ENCODE measurements around the gene TSPAN9. TPM values are rescaled to one million over a fixed set of nuclear protein-coding genes. Genes with fewer than 3 reads are reported as not detected.

The TSPAN9 gene
- polyA plus RNA-seq, 3 donors from 2014 or later: 0.44 TPM; not detected in 2

DNA sequence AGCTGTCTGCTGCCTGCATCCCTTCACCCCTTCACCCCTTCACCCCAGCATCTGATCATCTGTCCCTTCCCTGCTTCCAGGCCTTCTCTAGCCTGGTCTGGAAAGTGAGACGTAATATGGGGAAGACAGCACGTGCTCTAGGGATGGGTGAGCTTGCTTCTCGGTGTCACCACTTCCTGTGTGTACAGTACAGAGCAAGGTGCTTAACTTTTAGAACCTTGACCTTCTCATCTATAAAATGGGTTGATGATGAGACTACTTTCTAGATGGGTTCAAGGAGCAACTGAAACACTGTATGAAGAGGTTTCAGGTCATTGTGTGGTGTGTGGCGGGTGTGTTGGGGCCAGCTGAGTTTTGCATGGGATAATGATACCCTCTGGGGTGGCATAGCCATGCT, 140.5 kb downstream of the TSPAN9 start:
- Mint-ChIP-seq H3K27me3 (ENCODE audit: low read depth in 3 of 3) (peaks cover 2 to 3% (median 3%) of the 10 kb centered on the region in 3 donors), H3K27ac (no peak overlapping the region), H3K9me3 (no peaks in the 10 kb centered on the region), H3K36me3 (no peaks in the 10 kb centered on the region), H3K4me1 (no peaks in the 10 kb centered on the region), H3K4me3 (no peak overlapping the region)
- no peak for DNase-seq

DNA sequence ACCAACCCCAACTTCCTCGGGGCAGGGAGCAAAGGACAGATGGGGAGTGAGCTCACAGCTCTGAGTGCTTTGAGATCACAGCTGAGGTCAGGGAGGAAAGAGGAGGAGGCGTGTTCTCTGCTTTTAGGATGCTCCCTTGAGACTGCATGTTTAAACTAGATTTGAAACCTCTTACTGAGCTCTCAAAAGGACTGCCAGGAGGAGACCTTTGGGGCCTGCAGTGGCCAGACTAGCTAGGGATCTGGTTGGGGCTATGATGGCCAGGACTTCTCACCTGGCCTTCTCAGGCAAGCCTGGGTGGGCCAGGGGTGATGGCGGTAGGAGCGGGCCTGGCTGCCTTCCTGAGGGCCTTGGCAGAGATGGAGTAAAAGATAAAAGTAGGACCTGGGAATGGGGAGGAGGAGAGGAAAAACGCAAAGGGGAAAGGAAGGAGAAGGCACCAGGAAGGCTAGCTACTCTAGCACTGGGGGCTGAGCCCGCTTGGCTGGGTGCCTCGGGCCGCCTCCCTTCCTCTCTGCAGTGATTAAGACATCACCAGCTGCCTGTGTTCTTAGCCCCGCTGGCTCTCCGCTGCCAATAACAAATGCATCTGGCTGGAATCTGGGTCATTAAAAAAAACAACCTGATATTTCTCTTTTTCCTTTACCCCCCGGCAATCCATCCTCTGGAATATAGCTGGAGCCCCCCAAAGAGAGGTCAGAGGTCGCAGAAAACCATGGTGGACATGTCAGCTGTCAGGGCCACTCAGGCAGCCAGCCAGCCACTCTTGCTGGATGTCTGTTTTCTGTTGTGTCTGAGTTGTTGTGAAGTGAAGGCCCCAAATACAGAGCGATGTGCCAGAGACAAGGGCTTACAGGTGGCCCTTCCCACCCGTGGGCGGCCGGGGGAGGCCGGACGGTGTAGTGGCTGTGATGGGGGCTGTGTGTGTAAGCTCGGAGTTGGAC, 141.3 kb downstream of the TSPAN9 start:
- no peak overlapping the region for H3K4me3 Mint-ChIP-seq
- H3K27ac Mint-ChIP-seq: no peak overlapping the region
- peaks cover 0 to 3% (median 2%) of the 10 kb centered on the region in 3 donors for H3K27me3 Mint-ChIP-seq (ENCODE audit: low read depth in 3 of 3)

DNA sequence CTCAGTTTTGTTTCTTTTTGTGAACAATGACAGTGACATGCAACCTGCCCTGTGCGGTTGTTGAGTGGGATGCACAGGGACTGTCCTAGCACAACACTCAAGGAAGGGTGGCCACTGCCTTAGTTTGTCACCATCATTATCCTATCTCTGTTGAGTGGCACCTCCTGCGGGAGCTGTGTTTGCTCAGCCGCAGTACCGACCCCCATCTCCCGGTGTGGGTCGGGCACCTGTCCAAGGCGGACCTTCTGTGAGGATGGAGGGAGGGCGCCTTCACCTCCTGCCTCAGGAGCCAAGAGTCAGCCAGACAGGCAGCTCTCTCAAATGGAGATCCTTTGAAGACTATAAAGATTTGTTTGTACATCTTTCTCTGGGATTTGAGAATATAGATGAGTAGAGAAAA, 142.1 kb downstream of the TSPAN9 start:
- Mint-ChIP-seq H3K36me3 (no peaks in the 10 kb centered on the region), H3K4me1 (no peaks in the 10 kb centered on the region), H3K4me3 (no peak overlapping the region), H3K27me3 (ENCODE audit: low read depth in 3 of 3) (peaks cover 0 to 3% (median 2%) of the 10 kb centered on the region in 3 donors), H3K27ac (no peak overlapping the region), H3K9me3 (no peaks in the 10 kb centered on the region)
- no peak for DNase-seq

More for the DNA sequence above, 141.3 kb downstream of the TSPAN9 start:
- no peaks in the 10 kb centered on the region for H3K36me3 Mint-ChIP-seq
- H3K4me1 Mint-ChIP-seq: no peaks in the 10 kb centered on the region
- DNase-seq: no peak
- H3K9me3 Mint-ChIP-seq: no peaks in the 10 kb centered on the region

DNA sequence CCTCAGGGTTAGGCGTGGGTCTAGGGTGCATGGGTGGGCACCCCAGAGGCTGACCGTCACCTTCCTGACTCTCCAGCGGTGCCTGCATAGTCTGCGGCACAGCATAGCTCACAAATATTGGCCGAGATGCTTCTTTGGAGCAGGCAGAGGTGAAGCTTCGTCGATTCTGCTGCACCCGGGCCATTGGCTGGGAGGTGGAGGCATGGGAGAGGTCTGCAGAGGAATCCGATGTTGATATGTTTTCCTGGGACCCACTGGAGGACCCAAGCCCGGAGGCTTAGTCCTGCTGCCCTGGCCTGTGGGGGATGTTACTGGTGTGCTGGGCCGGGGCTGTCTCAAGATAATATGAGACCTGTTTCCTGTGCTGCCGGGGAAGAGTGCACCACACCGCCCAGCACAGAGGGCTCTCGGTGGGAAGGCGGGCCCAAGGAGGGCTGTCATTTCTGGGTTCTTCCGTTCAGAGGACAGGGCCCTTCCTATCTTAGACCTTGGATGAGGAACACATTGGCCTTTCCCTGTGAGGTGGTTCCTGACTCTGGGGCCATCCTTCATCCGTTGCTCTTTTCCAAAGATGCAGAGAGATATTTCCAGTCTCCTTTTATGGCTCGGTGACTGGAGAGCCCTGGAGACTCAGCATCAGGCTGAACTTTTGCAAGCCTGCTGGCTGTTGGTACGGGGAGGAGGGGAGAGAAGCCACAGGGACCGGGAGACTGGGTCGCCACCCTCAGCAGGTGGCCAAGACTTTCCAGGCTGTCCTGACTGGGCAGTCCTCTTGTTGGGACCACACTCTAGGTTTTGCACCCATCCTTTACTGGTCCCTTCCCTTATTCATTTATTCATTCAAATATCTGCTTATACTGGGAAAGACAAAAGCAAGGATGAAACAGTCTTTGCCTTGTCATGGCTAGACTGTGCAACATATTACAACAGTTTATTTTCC, 143.5 kb downstream of the TSPAN9 start:
- H3K36me3 Mint-ChIP-seq: no peaks in the 10 kb centered on the region
- no peak overlapping the region for H3K4me3 Mint-ChIP-seq
- no peaks in the 10 kb centered on the region for H3K9me3 Mint-ChIP-seq
- peaks cover 0 to 3% (median 2%) of the 10 kb centered on the region in 3 donors for H3K27me3 Mint-ChIP-seq (ENCODE audit: low read depth in 3 of 3)
- no peaks in the 10 kb centered on the region for H3K4me1 Mint-ChIP-seq
- no peak overlapping the region for H3K27ac Mint-ChIP-seq
- no peak for DNase-seq

DNA sequence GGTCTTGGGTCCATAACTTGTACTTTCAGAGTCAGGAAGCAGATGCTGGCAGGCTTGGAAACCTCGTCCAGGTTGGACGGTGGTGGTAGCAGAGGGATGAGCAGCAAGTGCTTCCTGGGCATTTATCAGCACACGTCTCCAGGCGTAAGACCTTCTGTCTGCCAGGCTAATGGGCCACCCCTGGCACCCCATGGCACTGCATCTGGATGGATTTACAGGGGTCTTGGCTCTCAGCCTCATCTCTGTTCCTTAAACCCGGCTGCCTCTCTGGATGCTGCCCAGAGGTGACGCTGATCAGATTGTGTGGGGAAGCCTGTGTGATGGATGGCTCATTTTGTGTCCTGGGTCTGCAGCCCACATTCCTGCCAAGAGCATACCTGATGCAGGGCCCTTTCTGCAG, 145.1 kb downstream of the TSPAN9 start:
- Mint-ChIP-seq H3K4me1 (no peaks in the 10 kb centered on the region), H3K27me3 (ENCODE audit: low read depth in 3 of 3) (peaks cover 0 to 4% (median 0%) of the 10 kb centered on the region in 3 donors), H3K27ac (no peak overlapping the region), H3K9me3 (no peaks in the 10 kb centered on the region), H3K4me3 (no peak overlapping the region), H3K36me3 (no peaks in the 10 kb centered on the region)
- DNase-seq: no peak

DNA sequence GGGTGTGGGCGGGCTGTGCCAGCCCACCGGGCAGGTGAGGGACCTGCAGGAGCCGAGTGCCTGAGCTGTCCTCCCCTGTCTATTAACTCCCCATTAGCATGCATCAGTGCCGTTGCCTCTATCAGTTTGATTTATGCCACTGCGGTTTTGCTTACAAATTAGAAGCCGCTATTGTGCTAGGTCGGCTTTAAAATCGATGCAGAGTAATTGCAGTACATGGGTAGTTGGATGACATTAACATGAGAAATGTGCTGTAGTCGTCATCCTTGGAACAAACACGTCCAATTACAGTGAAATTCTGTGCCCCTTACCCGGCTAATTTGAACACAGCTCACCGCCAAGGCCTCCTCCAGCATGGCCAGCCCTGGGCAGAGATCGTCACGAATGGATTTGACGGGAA, 145.8 kb downstream of the TSPAN9 start:
- Mint-ChIP-seq H3K9me3 (no peaks in the 10 kb centered on the region), H3K27me3 (ENCODE audit: low read depth in 3 of 3) (peaks cover 0 to 6% (median 0%) of the 10 kb centered on the region in 3 donors), H3K27ac (no peak overlapping the region), H3K36me3 (no peaks in the 10 kb centered on the region), H3K4me3 (no peak overlapping the region), H3K4me1 (no peaks in the 10 kb centered on the region)
- DNase-seq: no peak

DNA sequence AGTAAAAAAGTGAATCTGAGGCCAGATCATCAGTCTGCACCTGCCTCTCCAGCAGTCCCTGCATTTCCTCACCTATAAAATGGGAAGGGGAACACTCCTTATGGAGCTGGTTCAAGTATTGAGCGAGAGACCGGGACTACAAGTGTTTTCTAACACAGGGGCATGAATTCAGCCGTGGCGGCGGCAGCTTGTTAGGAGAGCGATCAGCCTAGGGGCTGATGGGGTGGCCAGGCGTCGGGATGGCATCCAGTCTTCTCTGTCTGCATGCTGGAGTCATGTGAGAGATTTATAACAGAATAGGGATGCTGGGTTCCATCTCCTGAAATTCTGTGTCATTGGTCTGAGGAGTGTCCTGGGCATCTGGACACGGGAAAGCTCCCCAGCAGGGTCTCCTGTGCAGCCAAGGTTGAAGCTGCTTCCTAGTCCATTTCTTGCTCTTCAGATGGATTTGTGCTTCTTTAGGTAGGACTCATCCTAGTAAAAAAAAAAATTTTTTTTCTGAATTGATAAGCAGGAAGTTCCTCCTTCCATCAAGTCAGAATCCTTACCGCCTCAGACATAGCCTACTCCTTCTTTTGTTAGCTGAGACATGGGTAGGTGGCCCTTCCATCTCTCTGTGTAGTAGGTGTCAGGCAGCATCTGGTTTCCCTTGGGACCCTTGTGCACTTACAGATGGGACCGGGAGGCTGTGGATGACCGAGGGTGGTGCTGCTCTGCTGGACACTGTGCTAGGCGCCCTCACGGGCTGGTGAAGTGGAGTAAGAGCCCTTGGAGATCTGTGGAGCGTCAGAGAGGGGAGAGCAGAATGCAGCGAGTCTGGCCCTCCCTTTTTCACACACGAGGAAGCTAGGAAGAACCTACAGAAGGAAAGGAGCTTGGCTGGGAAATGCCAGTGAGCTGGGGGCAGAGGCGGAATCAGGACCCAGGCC, 146.7 kb downstream of the TSPAN9 start:
- Mint-ChIP-seq H3K4me3 (no peak overlapping the region), H3K9me3 (no peaks in the 10 kb centered on the region), H3K27ac (no peak overlapping the region), H3K36me3 (no peaks in the 10 kb centered on the region), H3K27me3 (ENCODE audit: low read depth in 3 of 3) (peaks cover 0 to 6% (median under 1%) of the 10 kb centered on the region in 3 donors), H3K4me1 (no peaks in the 10 kb centered on the region)
- DNase-seq: no peak

DNA sequence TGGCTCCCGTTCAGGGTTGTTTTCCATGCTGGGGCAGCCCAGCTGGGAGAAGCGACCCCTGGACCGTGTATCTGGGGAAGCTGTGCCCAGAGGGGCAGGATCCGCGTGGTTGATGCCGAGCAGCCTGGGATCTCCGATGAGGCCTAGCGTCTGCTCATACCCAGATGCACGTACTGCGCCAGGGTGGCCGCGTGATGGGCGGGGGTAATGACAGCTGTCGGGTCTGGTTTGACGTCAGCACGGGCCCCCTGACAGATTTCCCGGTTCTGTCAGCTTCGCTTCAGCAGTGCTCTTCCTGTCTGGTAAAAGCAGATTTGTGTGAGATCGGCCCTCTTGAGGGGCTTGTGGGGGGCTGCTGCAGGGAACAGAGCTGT, 147.3 kb downstream of the TSPAN9 start:
- Mint-ChIP-seq H3K9me3 (no peaks in the 10 kb centered on the region), H3K27ac (no peak overlapping the region), H3K27me3 (ENCODE audit: low read depth in 3 of 3) (peaks cover 0 to 6% (median 3%) of the 10 kb centered on the region in 3 donors), H3K4me3 (no peak overlapping the region), H3K36me3 (no peaks in the 10 kb centered on the region), H3K4me1 (no peaks in the 10 kb centered on the region)
- DNase-seq: no peak

DNA sequence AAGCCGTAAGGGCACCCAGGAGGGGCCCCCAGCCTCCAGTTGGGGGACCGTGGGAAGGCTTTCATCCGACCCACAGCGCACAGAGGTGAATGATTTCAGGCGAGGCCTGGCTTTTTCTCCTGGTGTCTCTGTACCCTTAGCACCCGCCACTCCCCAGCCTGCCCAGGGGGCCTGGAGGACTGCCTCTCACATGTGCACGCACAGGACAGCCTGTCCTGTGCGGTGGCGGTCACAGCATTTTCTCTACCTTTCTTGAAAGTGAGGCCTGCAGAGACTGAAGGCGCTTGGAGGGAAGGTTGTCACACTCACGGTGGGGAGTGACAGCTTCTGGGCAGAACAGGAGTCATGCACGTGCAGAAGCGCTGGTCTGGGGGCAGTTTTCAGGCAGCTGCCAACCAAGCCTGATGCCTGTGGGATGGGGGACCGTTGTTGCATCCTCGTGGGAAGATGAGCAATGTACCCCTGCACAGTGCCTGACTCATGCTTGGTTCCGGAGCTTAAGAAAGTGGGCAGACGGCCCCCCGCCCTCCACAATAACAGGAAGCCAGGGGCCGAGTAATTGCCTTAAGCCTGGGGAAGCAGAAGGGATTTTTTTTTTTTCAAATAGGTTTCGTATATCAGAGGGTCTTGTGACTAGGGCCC, 148.1 kb downstream of the TSPAN9 start:
- H3K27me3 Mint-ChIP-seq (ENCODE audit: low read depth in 3 of 3): peaks cover 3 to 6% (median 3%) of the 10 kb centered on the region in 3 donors
- H3K4me1 Mint-ChIP-seq: no peaks in the 10 kb centered on the region
- H3K9me3 Mint-ChIP-seq: no peaks in the 10 kb centered on the region
- DNase-seq: no peak
- no peaks in the 10 kb centered on the region for H3K36me3 Mint-ChIP-seq
- no peak overlapping the region for H3K27ac Mint-ChIP-seq
- no peak overlapping the region for H3K4me3 Mint-ChIP-seq

DNA sequence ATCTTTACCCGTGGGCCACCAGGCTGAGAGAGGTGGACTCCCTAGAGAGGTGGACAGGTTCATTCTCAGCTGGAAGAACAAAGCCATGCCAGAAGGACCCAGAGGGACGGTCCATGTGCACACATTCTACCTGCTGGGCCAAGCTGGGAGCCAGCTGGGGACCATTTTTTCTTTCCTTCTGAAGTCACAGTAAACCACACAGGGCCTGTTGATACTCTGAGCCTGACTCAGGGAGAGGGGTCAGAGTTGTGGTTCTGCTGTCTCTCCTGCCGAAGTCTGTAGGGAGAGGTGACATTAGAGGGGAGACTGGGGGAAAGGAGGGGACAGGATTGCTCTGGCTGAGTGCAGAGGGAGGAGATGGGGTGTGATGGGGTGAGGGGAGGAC, 148.6 kb downstream of the TSPAN9 start:
- Mint-ChIP-seq H3K27me3 (ENCODE audit: low read depth in 3 of 3) (peaks cover 3 to 6% (median 3%) of the 10 kb centered on the region in 3 donors), H3K9me3 (no peaks in the 10 kb centered on the region), H3K36me3 (no peaks in the 10 kb centered on the region), H3K4me1 (no peaks in the 10 kb centered on the region), H3K27ac (no peak overlapping the region), H3K4me3 (no peak overlapping the region)
- no peak for DNase-seq

DNA sequence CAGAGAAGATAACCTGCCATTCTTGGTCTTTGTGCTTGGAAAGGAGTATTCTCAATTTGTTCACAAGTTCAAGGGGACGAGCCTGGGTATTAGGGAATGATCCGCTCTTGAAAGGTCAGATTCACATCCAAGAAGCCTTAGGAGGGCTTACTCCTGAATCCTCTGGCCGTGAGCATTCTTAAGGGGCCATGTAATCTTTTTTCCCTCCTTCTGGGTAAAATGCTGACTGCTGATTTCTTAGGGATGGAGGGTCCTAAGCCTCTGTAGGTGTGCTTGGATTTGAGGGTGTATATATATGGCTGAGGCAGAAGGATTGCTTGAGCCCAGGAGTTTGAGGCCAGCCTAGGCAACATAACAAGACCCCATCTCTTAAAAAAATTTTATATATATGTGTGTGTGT, 149.1 kb downstream of the TSPAN9 start:
- DNase-seq: no peak
- Mint-ChIP-seq H3K4me3 (no peak overlapping the region), H3K36me3 (no peaks in the 10 kb centered on the region), H3K9me3 (no peaks in the 10 kb centered on the region), H3K4me1 (no peaks in the 10 kb centered on the region), H3K27ac (no peak overlapping the region), H3K27me3 (ENCODE audit: low read depth in 3 of 3) (peaks cover 3 to 6% (median 3%) of the 10 kb centered on the region in 3 donors)

DNA sequence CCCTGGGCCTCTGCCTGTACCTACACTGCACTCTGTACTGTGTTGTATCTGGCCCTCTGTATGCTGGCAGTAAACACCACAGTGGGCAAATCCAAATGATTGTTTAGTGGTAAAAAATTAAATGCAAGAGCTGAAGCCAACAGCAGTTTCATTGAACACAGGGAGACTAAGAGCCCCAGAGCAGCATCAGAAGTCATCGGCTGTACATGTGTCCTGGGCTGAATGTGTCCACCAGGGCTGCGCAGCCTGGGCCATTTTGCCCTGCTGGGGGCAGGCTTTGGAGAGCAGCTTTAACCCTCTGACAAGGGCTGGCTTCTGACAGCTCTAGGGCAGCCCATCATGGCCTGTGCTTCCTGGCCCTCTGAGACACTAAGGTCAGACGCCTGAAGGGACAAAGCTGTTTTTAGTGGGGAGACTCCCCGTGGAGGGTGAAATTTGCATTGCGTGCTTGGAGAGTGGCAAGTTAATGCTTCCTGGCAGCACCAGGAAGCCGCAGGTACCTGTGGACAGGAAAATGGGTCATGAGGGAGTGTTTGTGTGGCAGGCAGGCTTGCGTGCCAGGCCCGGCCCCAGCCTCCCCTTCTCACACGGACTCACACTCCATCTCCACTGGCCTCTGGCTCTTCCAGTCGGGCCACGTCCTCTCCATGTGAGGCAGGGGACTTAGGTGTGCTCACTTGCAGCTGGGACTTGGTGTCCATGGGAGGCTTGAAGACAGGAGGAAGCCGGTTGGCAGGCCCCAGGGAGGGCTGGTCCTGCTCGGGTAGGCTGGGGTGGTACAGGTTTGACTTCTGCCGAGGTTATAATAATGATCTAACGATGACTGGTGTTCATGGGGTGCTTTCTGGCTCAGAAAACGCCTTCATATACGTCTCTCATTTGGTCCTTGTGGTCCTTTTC, 150.1 kb downstream of the TSPAN9 start:
- Mint-ChIP-seq H3K4me1 (no peaks in the 10 kb centered on the region), H3K27me3 (ENCODE audit: low read depth in 3 of 3) (peaks cover 3 to 6% (median 3%) of the 10 kb centered on the region in 3 donors), H3K9me3 (no peaks in the 10 kb centered on the region), H3K36me3 (no peaks in the 10 kb centered on the region), H3K27ac (no peak overlapping the region), H3K4me3 (no peak overlapping the region)
- no peak for DNase-seq
